Omental fat pad (tissue), 4 donors: ENCODE data around the gene FNBP1L. TPM values are rescaled to one million over a fixed set of nuclear protein-coding genes. Genes with fewer than 3 reads are reported as not detected.

Experiments
- ATAC-seq: fragments of 150-250 bp; one replicate; pipeline ENCODE4 v1.9.1; 2016; ENCODE audit warnings: mild to moderate bottlenecking, moderate library complexity; ENCODE audit not compliant: low FRiP score
- DNase-seq: peaks from one replicate; pipeline ENCODE4 v3.0.0-alpha.2; 2019; ENCODE audit warnings: low spot score
- CTCF ChIP-seq, 3 donors: fragments of 450-650 bp; IDR thresholded peaks; one replicate each; pipeline ENCODE4 v1.5.1; 2016 to 2017; ENCODE audit warnings: antibody characterized with exemption in 3 of 3, mild to moderate bottlenecking in 3 of 3, moderate library complexity in 2 of 3
- total RNA-seq, 4 donors: library from RNA; depleted of rRNA; stranded (reverse); fragments of >200 nt; gene quantifications; one replicate each; pipeline ENCODE4 v1.1.0, GENCODE V29; 2016

FNBP1L gene
- total RNA-seq, 4 donors from 2014 or later: 16.7 to 47.1 (median 27.7) TPM

- ATAC-seq (no peak), DNase-seq (no peak)
- no peak for TF ChIP-seq CTCF (IDR thresholded peaks at IDR 0.05)
Observed at GRCh38 chr1:93574511-93574910, 126.6 kb downstream of the FNBP1L start.

GRCh38 chr1:93574991-93575390 is 127.1 kb downstream of the FNBP1L start:
- no peak for TF ChIP-seq CTCF (IDR thresholded peaks at IDR 0.05)
- DNase-seq (no peak), ATAC-seq (no peak)

GRCh38 chr1:93575621-93576284 is 127.8 kb downstream of the FNBP1L start:
- ATAC-seq: no peak
- no peak for DNase-seq
- TF ChIP-seq CTCF (IDR thresholded peaks at IDR 0.05): no peak

- no peak for TF ChIP-seq CTCF (IDR thresholded peaks at IDR 0.05)
- DNase-seq (no peak), ATAC-seq (no peak)
Observed at GRCh38 chr1:93576346-93576745, 128.4 kb downstream of the FNBP1L start.

GRCh38 chr1:93576746-93577145 is 128.8 kb downstream of the FNBP1L start:
- DNase-seq: no peak
- ATAC-seq: no peak
- no peak for TF ChIP-seq CTCF (IDR thresholded peaks at IDR 0.05)

GRCh38 chr1:93577536-93578432 is 129.9 kb downstream of the FNBP1L start:
- no peak for ATAC-seq
- TF ChIP-seq CTCF (IDR thresholded peaks at IDR 0.05): no peak
- DNase-seq: no peak
